Neuronal stem cell (in vitro differentiated cells): ENCODE results near the gene FER.

Experiments used
- DNase-seq: peaks from one replicate; pipeline ENCODE4 v3.0.0-alpha.2; 2013; ENCODE audit warnings: low spot score
- H2AFZ ChIP-seq: one replicate; pipeline ENCODE4 v1.6.1; 2013; ENCODE audit warnings: mild to moderate bottlenecking, low read length, inconsistent platforms
- H2AK5ac ChIP-seq: 2 replicates; pipeline ENCODE4 v1.6.1; 2013; ENCODE audit warnings: low read depth, mild to moderate bottlenecking, inconsistent platforms, low read length, moderate library complexity, mixed read lengths
- H2BK120ac ChIP-seq: 2 replicates; pipeline ENCODE4 v1.6.1; 2013; ENCODE audit warnings: low read depth, mild to moderate bottlenecking, inconsistent platforms, low read length, moderate library complexity, mixed read lengths
- H2BK12ac ChIP-seq: one replicate; pipeline ENCODE4 v1.6.1; 2013; ENCODE audit warnings: low read length, inconsistent platforms
- H2BK15ac ChIP-seq: 2 replicates; pipeline ENCODE4 v1.6.1; 2013; ENCODE audit warnings: mild to moderate bottlenecking, low read length, inconsistent platforms, mixed read lengths
- H2BK5ac ChIP-seq: one replicate; pipeline ENCODE4 v1.6.1; 2013; ENCODE audit warnings: inconsistent platforms, mild to moderate bottlenecking, low read length, moderate library complexity
- H3K14ac ChIP-seq: one replicate; pipeline ENCODE4 v1.6.1; 2013; ENCODE audit warnings: low read length, inconsistent platforms
- H3K18ac ChIP-seq: 2 replicates; pipeline ENCODE4 v1.6.1; 2013; ENCODE audit warnings: low read length, inconsistent platforms
- H3K23ac ChIP-seq: 2 replicates; pipeline ENCODE4 v1.6.1; 2013; ENCODE audit warnings: low read depth, mild to moderate bottlenecking, mixed read lengths, low read length, inconsistent platforms; ENCODE audit not compliant: poor library complexity
- H3K27ac ChIP-seq: replicated peaks from 3 replicates; pipeline ENCODE4 v1.5.1; 2013; ENCODE audit warnings: low read length, inconsistent platforms
- H3K27me3 ChIP-seq, 3 experiments: 2 replicates each; pipeline ENCODE4 v1.6.1; 2013; ENCODE audit warnings: low read length in 3 of 3, mild to moderate bottlenecking in 2 of 3, inconsistent platforms in 1 of 3, low read depth in 1 of 3, mixed read lengths in 1 of 3, moderate library complexity in 1 of 3; ENCODE audit not compliant: control insufficient read depth in 3 of 3, insufficient read depth in 3 of 3
- H3K36me3 ChIP-seq, 2 donors: replicated peaks in 1 of 2; 2 replicates each; pipeline ENCODE4 v1.6.1; 2013; ENCODE audit warnings: low read length in 2 of 2; ENCODE audit not compliant: control insufficient read depth in 2 of 2, insufficient read depth in 2 of 2
- H3K4ac ChIP-seq: 2 replicates; pipeline ENCODE4 v1.6.1; 2013; ENCODE audit warnings: inconsistent platforms, mild to moderate bottlenecking, low read length, moderate library complexity
- H3K4me1 ChIP-seq, 2 donors: 1 replicate in 1 of 2; 2 replicates in 1 of 2; pipeline ENCODE4 v1.6.1; 2013; ENCODE audit warnings: low read length in 2 of 2, low read depth in 1 of 2; ENCODE audit not compliant: control insufficient read depth in 2 of 2, insufficient read depth in 1 of 2
- H3K4me2 ChIP-seq: one replicate; pipeline ENCODE4 v1.6.1; 2013; ENCODE audit warnings: mild to moderate bottlenecking, low read length, inconsistent platforms; ENCODE audit not compliant: insufficient read depth, poor library complexity, severe bottlenecking
- H3K4me3 ChIP-seq, 2 donors: 2 replicates each; pipeline ENCODE4 v1.5.1; 2013; ENCODE audit warnings: low read length in 2 of 2, mild to moderate bottlenecking in 2 of 2, inconsistent platforms in 1 of 2, moderate library complexity in 1 of 2
- H3K79me1 ChIP-seq: one replicate; pipeline ENCODE4 v1.6.1; 2013; ENCODE audit warnings: low read depth, mild to moderate bottlenecking, inconsistent platforms, low read length, moderate library complexity
- H3K9ac ChIP-seq: one replicate; pipeline ENCODE4 v1.6.1; 2013; ENCODE audit warnings: mild to moderate bottlenecking, low read depth, low read length, inconsistent platforms; ENCODE audit not compliant: poor library complexity
- H3K9me3 ChIP-seq, 2 donors: replicated peaks in 1 of 2; 2 replicates each; pipeline versions ENCODE3 to v1.6.1; 2013; ENCODE audit warnings: low read length in 2 of 2, mild to moderate bottlenecking in 2 of 2, inconsistent platforms in 1 of 2, low read depth in 1 of 2, mixed read lengths in 1 of 2, moderate library complexity in 1 of 2; ENCODE audit not compliant: control insufficient read depth in 2 of 2, insufficient read depth in 1 of 2
- H4K8ac ChIP-seq: one replicate; pipeline ENCODE4 v1.6.1; 2013; ENCODE audit warnings: low read depth, mild to moderate bottlenecking, inconsistent platforms, low read length, moderate library complexity
- H4K91ac ChIP-seq: one replicate; pipeline ENCODE4 v1.6.1; 2013; ENCODE audit warnings: low read length, low read depth, mild to moderate bottlenecking, inconsistent platforms; ENCODE audit not compliant: poor library complexity
- WGBS, 2 donors: extraction: QIAGEN DNeasy Blood & Tissue Kit; methylation state at CpG; one replicate each; pipeline ENCODE4 v1.1.7; 2013; ENCODE audit warnings: missing lambda C conversion rate in 2 of 2, mixed read lengths in 1 of 2; ENCODE audit not compliant: insufficient read length in 2 of 2, insufficient replicate concordance in 1 of 2; ENCODE audit errors: extremely low coverage in 2 of 2; 5-methylcytosine and 5-hydroxymethylcytosine counted together

The FER gene

DNA sequence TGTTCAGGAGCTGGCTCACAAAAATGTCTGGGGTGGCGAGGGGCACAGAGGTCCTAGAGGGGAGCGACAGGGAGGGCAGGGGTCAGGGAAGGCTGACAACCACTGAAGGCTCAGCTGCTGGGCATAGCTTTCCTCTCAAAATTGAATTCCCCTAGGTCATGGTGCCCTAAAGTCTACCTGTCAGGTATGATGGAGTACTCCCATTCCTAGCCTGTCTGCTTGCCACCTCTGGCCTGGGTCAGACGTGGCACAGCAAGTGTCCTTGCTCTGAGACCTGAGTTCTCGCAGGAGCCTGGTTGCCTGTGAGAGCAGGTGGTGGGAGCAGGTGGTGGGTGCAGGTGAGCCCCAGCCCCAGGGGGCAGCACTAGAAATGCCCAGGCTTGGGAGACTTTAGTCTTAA is 486.7 kb downstream of the FER start:
- H4K8ac ChIP-seq, result no peak overlapping the region
- no peak overlapping the region for H3K27ac ChIP-seq
- H2BK5ac ChIP-seq, result no peak overlapping the region
- H2BK12ac ChIP-seq, result no peak overlapping the region
- H2BK15ac ChIP-seq, result no peak overlapping the region
- H4K91ac ChIP-seq, result no peak overlapping the region
- no peak overlapping the region for H3K9ac ChIP-seq
- H3K4me1 ChIP-seq, result peaks cover 0 to 2% of the 10 kb centered on the region in 2 donors
- H2AFZ ChIP-seq, result no peak overlapping the region
- no peak overlapping the region for H3K18ac ChIP-seq
- no peaks in the 10 kb centered on the region for H3K36me3 ChIP-seq
- H2BK120ac ChIP-seq, result no peak overlapping the region
- no peak for DNase-seq
- H3K23ac ChIP-seq, result no peak overlapping the region
- H3K4me2 ChIP-seq, result no peak overlapping the region
- peak overlapping the region; percentile 12 for H3K4ac ChIP-seq
- no peak overlapping the region for H2AK5ac ChIP-seq
- WGBS, 2 donors, result no CpG with 5 or more reads among the region's 4 CpGs
- H3K14ac ChIP-seq, result no peak overlapping the region
- H3K27me3 ChIP-seq, result no peaks in the 10 kb centered on the region
- H3K79me1 ChIP-seq, result no peaks in the 10 kb centered on the region
- H3K9me3 ChIP-seq, result peaks cover 0 to 2% of the 10 kb centered on the region in 2 donors
- H3K4me3 ChIP-seq, result no peak overlapping the region

DNA sequence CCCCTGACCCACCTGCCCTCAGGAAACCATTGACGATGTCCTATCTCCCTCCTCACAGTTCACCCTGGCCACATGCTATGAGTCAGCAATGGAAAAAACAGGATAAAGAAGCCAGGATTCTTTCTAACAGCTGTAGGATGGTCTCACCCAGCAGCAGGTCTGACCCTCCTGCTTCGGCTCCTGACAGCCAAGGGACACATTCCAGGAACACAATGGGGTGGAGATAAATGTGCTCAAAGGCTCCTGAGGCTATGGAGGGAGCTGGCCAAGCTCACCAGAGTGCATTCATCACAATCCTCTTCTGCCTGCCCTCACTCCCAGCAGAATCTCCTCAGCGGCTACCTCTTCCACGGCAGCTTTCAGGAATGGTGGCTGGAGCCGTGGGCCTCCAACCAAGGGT is 491.8 kb downstream of the FER start:
- no CpG with 5 or more reads among the region's 5 CpGs for WGBS, 2 donors
- no peaks in the 10 kb centered on the region for H3K36me3 ChIP-seq

DNA sequence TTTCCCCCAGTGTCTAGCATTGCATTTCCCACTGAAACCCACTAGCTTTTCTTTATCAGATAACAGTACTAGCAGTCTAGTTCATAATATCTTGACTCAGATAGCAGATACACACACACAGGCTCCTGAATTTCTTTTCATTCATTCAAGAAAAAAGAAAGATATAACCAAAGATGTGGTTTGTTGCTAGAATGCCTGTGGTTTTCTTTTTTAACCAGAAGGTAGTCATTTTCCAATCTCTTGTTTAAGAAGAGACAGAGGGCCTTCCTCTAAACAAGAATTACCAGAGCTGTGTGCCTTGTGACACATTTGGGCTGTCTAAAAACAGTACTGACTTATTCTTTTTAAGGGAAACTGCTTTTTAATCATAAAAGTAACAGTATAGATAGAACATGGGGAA is 494.8 kb downstream of the FER start:
- no peaks in the 10 kb centered on the region for H3K27me3 ChIP-seq
- no peak overlapping the region for H2AFZ ChIP-seq
- peaks cover 3 to 15% of the 10 kb centered on the region in 2 donors for H3K9me3 ChIP-seq
- no peak overlapping the region for H3K4me2 ChIP-seq
- DNase-seq, result no peak
- H3K9ac ChIP-seq, result no peak overlapping the region
- H3K4me1 ChIP-seq, result peaks cover 0 to 6% of the 10 kb centered on the region in 2 donors
- H2BK5ac ChIP-seq, result no peak overlapping the region
- H3K27ac ChIP-seq, result no peak overlapping the region
- no peak overlapping the region for H4K8ac ChIP-seq
- no peak overlapping the region for H2BK15ac ChIP-seq
- H3K23ac ChIP-seq, result no peak overlapping the region
- no peak overlapping the region for H3K4ac ChIP-seq
- no peak overlapping the region for H2BK12ac ChIP-seq
- H3K79me1 ChIP-seq, result no peaks in the 10 kb centered on the region
- H3K14ac ChIP-seq, result no peak overlapping the region
- H2AK5ac ChIP-seq, result no peak overlapping the region
- H4K91ac ChIP-seq, result no peak overlapping the region
- H3K4me3 ChIP-seq, result no peak overlapping the region
- H3K36me3 ChIP-seq, result no peaks in the 10 kb centered on the region
- no peak overlapping the region for H3K18ac ChIP-seq
- no peak overlapping the region for H2BK120ac ChIP-seq

More for the DNA sequence above, 491.8 kb downstream of the FER start:
- H3K79me1 ChIP-seq, result no peaks in the 10 kb centered on the region
- no peak overlapping the region for H2BK15ac ChIP-seq
- H2AFZ ChIP-seq, result no peak overlapping the region
- no peak for DNase-seq
- H2AK5ac ChIP-seq, result no peak overlapping the region
- H3K23ac ChIP-seq, result no peak overlapping the region
- no peak overlapping the region for H3K27ac ChIP-seq
- H4K8ac ChIP-seq, result no peak overlapping the region
- H2BK120ac ChIP-seq, result no peak overlapping the region
- no peak overlapping the region for H2BK12ac ChIP-seq
- H3K9me3 ChIP-seq, result peaks cover 0 to 2% of the 10 kb centered on the region in 2 donors
- peak overlapping the region; percentile 73 for H3K18ac ChIP-seq
- H3K27me3 ChIP-seq, result no peaks in the 10 kb centered on the region
- H3K9ac ChIP-seq, result no peak overlapping the region
- no peak overlapping the region for H3K4me3 ChIP-seq
- no peak overlapping the region for H3K14ac ChIP-seq
- no peak overlapping the region for H2BK5ac ChIP-seq
- no peak overlapping the region for H3K4ac ChIP-seq
- no peak overlapping the region for H4K91ac ChIP-seq
- H3K4me1 ChIP-seq, result peaks cover 0 to 6% of the 10 kb centered on the region in 2 donors
- no peak overlapping the region for H3K4me2 ChIP-seq

DNA sequence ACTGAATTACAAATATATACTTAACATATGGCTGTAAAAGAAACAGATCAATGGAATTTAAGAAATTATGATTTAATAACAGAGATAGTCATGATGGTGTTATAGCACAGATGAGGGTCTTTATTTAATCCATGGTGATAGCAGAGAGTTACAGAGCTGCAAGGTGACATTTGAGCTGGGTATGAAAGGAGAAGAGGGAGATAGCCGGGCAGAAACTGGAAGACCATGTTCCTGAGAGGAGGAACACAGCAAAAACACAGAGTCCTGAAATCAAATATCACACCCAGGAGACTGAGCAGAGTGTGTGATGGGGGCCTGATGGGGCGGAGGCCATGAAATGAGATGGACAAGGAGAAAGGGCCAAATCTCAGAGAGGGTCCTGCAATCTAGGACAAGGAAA is 498.7 kb downstream of the FER start:
- Histone ChIP-seq H2BK12ac (no peak overlapping the region), H3K36me3 (no peaks in the 10 kb centered on the region), H3K27ac (no peak overlapping the region), H4K91ac (no peak overlapping the region), H2AFZ (no peak overlapping the region), H3K4ac (no peak overlapping the region), H2BK15ac (no peak overlapping the region), H2BK120ac (no peak overlapping the region), H3K9me3 (peaks cover 3 to 18% of the 10 kb centered on the region in 2 donors), H3K14ac (no peak overlapping the region), H4K8ac (no peak overlapping the region), H3K4me1 (no peaks in the 10 kb centered on the region), H3K9ac (no peak overlapping the region), H3K79me1 (no peaks in the 10 kb centered on the region), H2AK5ac (no peak overlapping the region), H3K23ac (no peak overlapping the region), H3K18ac (no peak overlapping the region), H2BK5ac (no peak overlapping the region), H3K27me3 (no peaks in the 10 kb centered on the region), H3K4me2 (no peak overlapping the region), H3K4me3 (no peak overlapping the region)
- no CpG with 5 or more reads among the region's 2 CpGs for WGBS, 2 donors
- no peak for DNase-seq
